GM21526 (cell line): ENCODE data around the gene NECAB3.
"Not testable (repeated sequence)": the region's sequence is repeated elsewhere in the genome, so short reads cannot be mapped to it uniquely, and the experiment has no call there.

Experiments
- ATAC-seq: cut with Tn5 transposase; IDR thresholded peaks from one replicate; pipeline ENCODE4 v1.9.1; 2021; ENCODE audit warnings: moderate library complexity; ENCODE audit not compliant: unreplicated experiment, low FRiP score

Gene NECAB3

DNA sequence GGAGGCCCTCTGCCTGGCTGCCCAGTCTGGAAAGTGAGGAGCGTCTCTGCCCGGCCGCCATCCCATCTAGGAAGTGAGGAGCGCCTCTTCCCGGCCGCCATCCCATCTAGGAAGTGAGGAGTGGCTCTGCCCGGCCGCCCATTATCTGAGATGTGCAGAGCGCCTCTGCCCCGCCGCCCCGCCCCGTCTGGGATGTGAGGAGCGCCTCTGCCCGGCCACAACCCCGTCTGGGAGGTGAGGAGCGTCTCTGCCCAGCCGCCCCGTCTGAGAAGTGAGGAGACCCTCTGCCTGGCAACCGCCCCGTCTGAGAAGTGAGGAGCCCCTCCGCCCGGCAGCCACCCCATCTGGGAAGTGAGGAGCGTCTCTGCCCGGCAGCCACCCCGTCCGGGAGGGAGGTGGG is 24.7 kb upstream of the NECAB3 start:
- ATAC-seq, result not testable (repeated sequence)

DNA sequence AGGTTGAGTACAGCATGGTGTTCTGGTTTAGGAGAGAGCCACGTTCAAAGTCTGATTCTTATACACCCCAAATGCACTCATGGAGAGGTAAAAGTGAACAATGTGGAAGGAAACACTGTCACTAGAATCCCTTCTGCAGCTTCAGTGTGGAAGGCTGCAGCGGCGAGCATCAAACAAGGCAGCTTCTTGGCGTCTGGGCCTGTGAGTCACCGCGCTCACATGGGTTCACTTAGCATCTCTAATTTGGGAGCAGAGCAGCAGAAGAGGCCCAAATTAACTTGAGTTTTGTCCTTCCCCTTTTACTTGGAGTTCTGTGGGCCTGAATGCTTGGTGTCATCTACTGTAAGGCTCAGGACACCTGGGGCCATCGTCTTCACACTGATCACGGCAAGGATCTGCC is 22.9 kb upstream of the NECAB3 start:
- ATAC-seq, result no peak

DNA sequence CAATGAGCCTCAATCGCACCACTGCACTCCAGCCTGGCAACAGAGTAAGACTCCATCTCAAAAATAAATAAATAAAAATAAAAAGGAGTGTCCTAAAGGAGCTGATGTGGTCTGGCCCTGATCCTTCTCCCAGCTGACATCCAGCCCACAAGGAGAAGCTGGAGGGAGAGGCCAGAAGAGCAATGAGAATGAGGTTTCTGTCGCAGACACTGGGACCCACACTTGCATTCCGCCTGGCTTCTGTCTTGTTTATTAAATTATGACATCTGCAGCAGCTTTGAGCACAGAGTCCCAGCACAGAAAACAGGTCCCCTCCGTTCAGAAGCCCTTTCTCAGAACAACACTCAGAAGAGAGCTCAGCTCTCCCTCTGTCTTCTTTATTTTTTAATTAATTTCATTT is 22.2 kb upstream of the NECAB3 start:
- no peak for ATAC-seq

DNA sequence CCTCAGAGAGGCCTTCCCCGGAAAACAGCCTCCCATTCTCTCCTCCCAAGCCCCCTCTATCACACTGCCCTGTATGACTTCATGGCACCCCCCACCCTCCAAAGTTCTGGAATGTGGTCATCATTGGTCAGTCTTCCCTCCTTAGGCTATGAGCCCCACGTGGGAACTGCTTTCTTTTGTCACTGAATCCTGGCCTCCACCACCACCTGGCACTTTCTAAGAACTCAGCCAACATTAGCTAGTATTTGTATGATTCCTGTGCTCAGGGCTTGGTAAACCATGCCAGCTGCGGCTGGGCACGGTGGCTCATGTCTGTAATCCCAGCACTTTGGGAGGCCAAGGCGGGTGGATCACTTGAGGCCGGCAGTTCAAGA is 20.4 kb upstream of the NECAB3 start:
- no peak for ATAC-seq

DNA sequence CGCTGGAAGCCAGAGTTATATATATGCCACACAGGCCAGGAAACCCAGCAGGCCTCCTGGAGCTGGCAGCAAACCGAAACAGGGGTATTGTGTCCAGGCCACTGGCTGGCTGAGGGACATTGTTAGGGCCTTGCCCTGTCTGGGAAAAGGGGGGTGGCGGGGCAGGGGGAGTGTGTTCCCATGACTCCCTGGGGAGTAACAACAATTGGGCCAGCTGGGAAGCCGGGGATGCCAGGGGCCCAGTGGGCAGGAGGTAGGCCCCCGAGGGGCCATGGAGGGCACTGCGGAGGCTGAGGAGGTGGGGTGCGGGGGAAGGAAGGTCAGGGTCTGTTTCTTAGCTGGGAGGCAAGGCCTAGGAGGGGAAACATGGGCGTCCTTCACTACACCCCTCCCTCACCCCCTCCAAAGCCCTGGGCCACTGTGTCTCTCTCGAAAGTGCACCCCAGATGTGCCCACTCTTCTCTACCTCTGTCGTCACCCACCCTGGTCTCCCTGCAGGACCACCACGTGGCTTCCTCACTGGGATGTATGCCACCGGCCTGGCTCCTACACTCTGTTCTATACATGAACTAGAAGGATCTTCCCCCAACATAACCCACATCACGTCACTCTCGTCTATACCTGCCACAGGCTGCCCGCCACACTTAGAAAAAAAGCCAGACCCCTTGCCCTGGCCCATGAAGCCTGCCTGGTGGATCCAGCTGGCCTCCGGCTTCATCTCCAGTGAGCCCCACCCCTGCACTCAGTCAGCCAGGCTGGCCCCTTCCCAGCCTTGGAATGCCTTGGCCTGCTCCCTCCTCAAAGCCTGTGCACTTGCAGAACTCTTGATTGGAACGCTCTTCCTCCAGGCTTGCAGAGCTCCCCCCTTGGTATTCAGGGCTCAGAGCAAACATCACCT is 19.8 kb upstream of the NECAB3 start:
- ATAC-seq, result no peak

DNA sequence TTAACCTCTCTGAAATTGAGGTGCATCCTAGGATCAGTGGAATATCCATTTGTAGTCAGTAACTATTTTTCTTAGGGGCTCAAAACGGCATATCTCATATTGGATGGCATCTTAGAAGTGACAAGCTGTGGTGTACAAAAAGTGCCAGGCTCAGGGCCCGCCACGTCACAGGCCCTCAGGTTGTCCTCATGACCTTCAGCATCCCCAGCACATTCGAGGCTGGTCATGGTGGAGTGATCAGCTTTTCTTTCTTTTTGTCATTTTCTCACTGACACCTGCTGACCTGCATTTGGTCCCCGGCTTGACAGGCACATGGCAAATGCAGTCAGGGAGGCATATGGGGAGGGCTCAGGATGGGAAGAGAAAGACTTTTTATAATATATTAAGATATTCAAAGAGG is 19.1 kb upstream of the NECAB3 start:
- no peak for ATAC-seq

DNA sequence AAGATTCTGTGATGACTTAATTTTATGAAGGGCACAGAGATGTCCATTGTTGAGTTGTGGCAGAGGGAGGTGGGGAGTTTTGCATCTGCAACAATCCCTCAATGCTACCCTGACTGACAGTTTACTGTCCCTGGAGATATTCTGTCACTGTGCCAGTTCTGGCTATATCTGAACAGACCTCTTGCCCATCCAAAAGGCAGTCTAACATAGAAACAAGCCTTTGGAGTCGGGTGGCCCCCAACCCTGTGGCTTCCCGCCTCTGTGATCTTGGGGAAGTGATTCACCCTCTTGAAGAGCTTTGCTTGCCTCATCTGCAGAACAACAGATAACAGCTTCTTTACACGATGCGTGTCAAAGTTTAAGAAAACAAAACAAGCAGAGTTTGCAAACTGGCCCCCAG is 15.7 kb upstream of the NECAB3 start:
- no peak for ATAC-seq

DNA sequence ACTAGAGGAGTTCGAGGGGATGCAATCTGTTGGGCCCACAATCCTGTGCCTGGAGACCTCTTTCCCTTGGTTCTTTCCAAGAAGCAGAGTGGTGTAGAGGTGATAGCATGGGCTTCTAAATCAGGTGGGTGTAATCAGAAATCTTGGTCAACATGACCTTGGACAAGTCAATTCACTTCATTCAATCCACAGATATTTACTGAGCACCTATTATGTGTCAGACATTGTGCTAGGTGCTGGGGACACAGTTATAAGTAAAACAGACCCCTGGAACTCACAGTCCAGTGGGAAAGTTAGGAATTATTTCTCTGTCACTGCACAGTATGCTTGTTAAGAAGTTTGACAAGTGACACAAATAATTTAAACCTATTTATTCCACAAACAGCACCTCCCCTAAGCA is 15.3 kb upstream of the NECAB3 start:
- no peak for ATAC-seq

DNA sequence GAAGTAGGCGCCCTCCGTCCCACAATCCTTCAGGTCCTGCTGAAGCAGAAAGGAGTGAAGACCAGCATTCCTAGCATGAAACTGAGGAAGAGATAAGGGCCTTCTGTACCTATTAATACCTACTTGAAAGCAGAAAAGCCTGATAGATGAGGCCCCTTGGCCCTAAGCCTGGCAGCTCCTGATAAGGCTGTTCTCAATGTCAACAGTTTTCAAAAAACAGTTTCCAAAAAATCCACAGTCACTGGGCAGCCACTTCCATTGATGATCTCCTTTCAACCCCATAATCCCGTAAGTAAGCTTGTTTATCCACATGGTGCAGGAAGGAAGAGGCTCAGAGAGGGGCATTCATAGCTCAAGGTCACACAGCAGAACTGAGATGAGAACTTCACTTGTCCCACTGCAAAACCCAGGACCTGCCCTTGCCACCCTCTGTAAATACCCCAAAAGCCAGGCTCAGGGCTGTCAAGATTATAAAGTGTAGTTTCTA is 14.8 kb upstream of the NECAB3 start:
- no peak for ATAC-seq

DNA sequence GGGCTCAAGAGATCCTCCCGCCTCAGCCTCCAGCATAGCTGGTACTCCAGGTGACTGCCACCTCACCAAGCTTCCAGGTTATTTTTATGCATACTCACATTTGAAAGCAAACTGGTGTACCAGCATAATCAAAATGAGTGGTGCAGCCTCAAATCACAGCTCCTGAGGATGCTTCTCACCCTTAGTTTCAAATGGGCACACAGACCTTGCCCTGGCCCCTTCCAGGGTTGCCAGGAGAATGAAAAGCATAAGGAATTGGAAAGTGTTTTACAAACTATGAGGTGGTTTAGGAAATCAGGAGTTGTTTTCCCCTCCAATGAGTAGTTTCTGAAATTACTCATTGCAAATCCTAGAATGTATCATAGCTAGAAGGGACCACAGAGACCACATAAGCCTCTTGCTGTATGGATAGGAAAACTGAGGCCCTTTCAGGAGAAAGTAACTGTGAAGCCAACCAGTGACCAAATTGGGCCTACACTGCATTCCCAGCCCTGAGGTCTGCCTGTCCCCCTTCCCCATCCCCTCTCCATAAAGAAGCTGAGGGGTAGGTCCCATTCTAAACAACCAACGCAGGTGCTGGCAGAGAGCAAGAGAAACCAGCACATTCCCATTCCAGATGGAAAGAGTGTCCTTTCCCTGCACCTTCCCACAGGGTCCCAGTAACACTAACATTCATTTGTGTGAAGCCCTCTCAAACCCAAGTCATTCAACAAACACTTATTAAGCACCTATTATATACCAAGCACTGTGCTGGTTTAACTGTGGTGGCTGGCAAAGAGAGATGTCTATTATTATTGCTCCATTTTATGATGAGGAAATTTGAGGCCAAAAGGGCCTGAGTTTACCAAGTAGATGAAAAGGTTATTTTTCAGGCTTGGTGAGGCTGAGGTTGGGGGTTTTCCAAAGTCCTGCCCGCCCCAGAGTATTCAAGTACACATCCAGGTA is 14.0 kb upstream of the NECAB3 start:
- ATAC-seq, result no peak

DNA sequence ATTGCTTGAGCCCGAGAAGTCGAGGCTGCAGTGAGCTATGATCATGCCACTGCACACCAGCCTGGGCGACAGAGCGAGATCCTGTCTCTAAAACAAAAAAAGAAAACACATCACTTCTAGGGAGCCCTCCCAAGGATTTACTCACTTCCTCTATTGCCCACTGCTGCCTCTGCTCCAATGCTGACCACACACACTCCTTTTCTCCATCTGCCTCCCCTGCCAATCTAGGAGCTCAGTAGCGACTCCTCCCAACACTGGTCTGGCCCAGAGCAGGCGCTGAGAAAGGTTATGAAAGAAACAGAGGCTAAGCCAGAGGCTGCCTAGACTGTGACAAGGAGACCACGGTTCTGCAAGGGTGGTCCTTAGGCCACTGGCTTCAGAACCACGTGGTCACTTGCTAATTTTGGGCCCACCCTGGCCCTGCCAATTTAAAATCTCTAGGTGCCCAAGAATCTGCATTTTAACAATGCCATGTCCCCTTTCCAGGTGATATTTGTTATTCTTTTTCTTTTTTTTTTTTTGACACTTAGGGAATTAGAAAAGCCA is 13.2 kb upstream of the NECAB3 start:
- ATAC-seq, result no peak

DNA sequence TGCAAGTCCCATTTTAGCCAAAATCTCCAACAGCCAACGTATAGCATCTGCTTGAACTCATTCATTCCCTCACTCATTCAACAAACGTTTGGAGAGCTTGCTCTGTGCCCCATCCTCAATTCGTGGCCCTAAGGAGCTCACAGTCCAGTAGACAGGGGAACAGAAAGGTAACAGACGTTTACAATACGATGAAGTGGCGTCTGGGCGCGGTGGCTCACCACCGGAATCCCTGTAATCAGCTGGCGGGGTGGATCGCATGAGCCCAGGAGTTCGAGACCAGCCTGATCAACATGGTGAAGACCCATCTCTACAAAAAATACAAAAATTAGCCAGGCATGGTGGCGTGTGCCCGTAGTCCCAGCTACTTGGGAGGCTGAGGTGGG is 12.7 kb upstream of the NECAB3 start:
- no peak for ATAC-seq

DNA sequence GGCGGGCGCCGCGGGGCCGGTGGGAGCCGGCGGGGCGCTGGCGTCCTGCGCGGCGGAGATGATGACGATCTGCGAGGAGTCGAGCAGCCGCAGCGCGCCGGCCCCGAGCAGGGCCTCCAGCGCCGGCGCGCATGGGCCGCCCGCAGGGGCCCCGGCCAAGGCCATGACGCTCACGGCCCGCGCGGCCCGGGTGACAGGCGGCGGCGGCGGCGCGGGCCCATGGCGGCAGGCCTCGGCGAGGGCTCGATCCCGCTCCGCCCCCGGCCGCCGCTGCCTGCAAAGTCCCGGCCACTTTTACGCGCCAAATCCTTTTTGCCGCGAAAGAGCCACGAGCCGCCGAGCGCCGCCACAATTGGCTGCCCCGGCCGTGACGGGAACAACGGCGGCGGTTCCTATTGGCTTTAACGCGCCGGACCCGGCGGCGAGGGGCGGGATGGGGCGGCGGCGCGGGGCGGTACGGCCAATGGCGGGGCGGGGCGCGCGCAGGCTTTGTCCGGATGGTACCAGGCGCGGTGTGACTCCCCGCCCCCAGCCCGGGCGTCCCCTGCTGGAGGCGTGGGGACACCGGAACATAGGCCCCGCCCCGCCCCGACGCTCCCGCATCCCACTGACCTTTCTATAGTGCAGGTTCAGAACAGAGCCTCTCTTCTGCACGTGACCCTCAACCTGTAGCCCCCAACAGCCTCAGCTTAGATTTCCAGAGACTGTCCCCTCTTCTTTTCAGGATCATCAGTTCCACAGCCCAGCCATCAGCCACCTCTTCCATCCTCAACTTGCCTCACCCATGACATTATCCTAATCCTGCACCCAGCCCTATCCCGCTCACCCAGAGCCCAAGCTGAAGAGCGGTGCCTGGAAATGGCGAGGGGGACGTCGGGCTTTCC is 12.1 kb upstream of the NECAB3 start, which contains the start of gene E2F1:
E2F1 (minus strand) TSS at position 286 of the 884 bp plus-strand sequence; CDS start at position 165, 121 bp downstream.
- ATAC-seq, result peak; percentile 62

DNA sequence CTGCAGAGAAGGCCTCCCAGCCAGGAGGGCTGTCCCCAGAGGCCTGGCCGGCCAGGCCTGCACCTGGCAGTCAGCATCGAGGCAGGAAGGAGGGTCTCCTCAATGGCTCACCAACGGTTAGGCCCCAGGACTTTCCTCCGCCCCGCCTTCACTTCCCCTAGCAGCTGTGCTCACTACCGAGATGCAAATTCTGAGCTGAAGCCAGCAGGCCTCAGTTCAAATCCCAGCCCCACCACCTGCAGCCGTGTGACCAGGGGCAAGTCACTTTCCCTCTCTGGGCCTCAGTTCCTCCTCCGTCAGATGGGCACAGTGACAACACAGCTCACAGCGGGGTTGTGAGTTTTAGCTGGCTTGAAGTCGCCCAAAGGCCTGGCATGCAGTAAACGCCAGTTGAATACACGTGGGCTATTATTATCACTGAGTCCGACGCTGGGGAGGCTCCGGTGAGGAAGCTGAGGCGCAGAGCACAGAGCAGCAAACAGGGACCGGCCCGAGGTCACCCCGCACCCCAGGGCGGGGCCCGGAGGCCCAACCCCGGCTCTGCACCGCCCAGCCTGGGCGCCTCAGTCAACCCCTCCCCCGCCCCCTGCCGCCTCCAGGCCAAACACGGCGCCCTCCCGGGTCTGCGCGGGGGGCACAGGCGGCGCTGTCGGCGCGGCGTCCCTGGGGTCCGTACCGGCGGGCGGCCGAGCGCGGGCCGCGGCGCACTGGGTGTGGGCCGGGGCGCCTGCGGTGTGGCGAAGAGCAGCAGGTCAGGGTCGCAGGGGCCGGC is 11.3 kb upstream of the NECAB3 start:
- peak; percentile 36 for ATAC-seq

DNA sequence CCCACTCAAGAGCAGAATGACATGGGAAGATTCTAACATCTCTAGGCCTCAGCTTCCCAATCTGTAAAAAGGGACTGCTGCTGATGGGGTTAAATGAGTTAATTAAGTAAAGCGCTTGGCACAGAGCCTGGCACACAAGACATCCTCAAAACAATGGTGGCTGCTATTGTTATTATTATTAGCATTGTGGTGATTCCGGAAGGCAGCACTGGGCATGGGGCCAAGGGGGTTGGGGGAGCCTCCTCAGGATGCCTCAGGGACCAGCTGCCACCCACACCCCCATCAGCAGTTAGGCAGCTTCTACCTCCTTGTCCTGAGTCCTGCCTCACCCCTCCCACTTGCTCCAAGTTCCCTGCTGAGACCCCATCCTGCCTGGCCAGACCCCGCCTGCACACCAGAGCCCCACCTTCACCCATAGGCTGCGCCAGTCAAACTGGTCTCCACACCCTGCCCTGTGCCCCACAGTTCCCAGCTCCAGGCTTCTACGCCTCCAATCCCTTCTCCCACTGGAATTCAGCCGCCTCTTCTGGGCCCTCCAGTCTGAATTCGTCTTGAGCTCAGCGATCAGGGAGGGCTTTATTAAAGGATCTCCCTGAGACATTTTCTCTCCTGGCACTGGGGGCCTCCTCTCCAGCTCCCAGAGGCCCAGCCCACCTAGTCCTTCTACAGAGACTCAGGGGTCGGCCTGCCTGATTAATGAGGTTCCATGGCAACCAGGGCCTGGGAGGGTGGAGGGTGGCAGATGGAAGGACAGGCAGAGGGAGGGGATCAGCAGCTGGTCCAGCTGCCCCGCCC is 10.5 kb upstream of the NECAB3 start:
- ATAC-seq, result no peak

DNA sequence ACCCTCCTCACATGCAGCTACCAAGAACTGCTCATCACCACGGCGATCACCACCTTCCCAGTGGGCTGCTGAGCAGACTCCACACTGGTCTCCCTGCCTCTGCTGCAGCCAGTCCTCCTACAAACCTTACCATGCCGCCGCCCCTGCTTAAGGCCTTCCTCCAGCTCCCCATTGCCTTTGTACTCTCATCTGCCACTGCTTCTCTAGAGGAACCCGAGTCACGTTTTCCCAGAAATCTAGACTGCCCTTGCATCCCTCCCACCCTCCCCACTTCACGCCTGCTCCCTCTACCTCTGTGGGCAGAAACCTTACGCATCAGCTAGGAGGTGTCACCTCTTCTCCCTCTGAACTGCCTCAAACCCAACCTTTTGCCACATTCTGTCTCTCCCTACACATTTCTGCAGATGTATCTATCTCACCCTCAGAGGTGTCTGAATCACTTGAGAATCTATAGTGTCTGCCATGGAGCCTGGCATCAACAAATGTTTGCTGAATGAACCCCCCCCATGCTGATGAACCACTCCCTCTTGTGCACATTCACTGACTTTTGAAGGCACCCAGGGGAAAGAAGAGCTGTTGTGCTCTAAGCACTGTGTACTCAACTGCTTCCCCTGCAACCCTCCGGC is 7.6 kb upstream of the NECAB3 start:
- ATAC-seq, result no peak

DNA sequence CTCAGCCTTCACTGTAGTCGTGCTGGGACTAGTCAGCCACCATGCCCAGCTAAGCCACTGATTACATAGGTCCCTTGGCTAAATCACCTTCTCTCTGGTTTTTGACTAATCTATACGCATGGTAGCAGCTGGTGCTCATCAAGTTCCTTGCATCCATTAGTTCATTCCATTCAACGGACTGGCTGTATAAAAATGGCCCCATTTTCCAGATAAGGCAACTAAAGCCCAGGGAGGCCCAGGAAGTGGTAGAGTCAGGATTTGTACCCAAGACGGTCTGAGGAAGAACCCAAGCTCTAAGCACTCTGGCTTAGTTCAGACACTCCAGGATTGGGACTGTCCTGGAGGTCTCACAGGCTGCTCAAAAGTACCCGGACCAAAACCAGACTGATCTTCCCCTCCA is 7.1 kb upstream of the NECAB3 start:
- no peak for ATAC-seq

DNA sequence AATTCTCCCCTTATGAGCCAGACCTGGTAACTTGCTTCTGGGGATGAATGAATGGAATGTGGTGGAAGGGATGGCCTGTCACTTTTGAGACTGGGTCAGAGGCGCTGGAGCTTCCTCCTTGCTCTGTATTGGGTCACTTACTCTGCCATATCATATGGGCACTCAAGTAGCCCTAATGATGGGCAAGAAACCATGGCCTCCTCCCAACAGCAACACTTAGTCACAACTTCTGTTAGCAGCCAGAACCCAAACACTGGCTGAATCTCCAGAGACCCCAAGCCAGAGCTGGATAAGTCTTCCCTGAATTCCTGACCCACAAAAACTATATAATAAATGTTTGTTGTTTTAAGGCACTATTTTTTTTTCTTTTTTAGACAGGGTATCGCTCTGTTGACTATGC is 6.5 kb upstream of the NECAB3 start:
- no peak for ATAC-seq
